Activated T-cell treated with anti-CD3 and anti-CD28 coated beads for 1 hour (primary cell): Measurements from ENCODE around the gene FBXW5.

Experiments
- DNase-seq: peaks from one replicate; pipeline ENCODE4 v3.0.0-alpha.2; 2020; ENCODE audit warnings: low read depth

Gene FBXW5

GRCh38 chr9:136977649-136978072, 33.1 kb upstream of the FBXW5 start:
- DNase-seq = no peak

GRCh38 chr9:136977223-136977622, 32.7 kb upstream of the FBXW5 start, which contains the start of gene PTGDS:
PTGDS (plus strand) TSS chr9:136977504; CDS start chr9:136977579, 75 bp downstream.
- no peak for DNase-seq

- no peak for DNase-seq
These were observed 31.1 kb upstream of the FBXW5 start for GRCh38 chr9:136975644-136976043.

GRCh38 chr9:136974817-136975535, 30.4 kb upstream of the FBXW5 start:
- no peak for DNase-seq

- no peak for DNase-seq
These were observed 29.4 kb upstream of the FBXW5 start for GRCh38 chr9:136973618-136974617.

GRCh38 chr9:136972743-136973142, 28.2 kb upstream of the FBXW5 start:
- no peak for DNase-seq

- no peak for DNase-seq
These were observed 27.8 kb upstream of the FBXW5 start for GRCh38 chr9:136972335-136972734.

- DNase-seq = no peak
These were observed 27.2 kb upstream of the FBXW5 start for GRCh38 chr9:136971746-136972145.

- no peak for DNase-seq
These were observed 25.8 kb upstream of the FBXW5 start for GRCh38 chr9:136970361-136970760.

GRCh38 chr9:136969774-136970173, 25.2 kb upstream of the FBXW5 start:
- no peak for DNase-seq

- DNase-seq = no peak
These were observed 24.6 kb upstream of the FBXW5 start for GRCh38 chr9:136969150-136969549.

GRCh38 chr9:136968333-136969127, 24.0 kb upstream of the FBXW5 start:
- DNase-seq = no peak

- no peak for DNase-seq
These were observed 21.4 kb upstream of the FBXW5 start for GRCh38 chr9:136965771-136966484.

GRCh38 chr9:136964833-136965422, 20.4 kb upstream of the FBXW5 start:
- DNase-seq = no peak

- no peak for DNase-seq
These were observed 19.7 kb upstream of the FBXW5 start for GRCh38 chr9:136964171-136964689.

GRCh38 chr9:136963751-136964150, 19.2 kb upstream of the FBXW5 start:
- DNase-seq = no peak

GRCh38 chr9:136963341-136963740, 18.8 kb upstream of the FBXW5 start:
- no peak for DNase-seq

GRCh38 chr9:136962701-136963248, 18.2 kb upstream of the FBXW5 start:
- DNase-seq = no peak

GRCh38 chr9:136962163-136962562, 17.6 kb upstream of the FBXW5 start:
- no peak for DNase-seq

GRCh38 chr9:136961279-136962065, 16.9 kb upstream of the FBXW5 start:
- no peak for DNase-seq
